DOHH2 (cell line): Measurements from ENCODE around the gene FAM219A.

Experiments
- H3F3A ChIP-seq: fragments of 200-600 bp; sonication (generic), shearing (Covaris generic); 2 replicates; pipeline ENCODE4 v1.6.0; 2016; ENCODE audit warnings: antibody characterized with exemption, mild to moderate bottlenecking; ENCODE audit not compliant: control insufficient read depth, insufficient read depth
- H3K27ac ChIP-seq: fragments of 200-600 bp; sonication (generic); 2 replicates; pipeline ENCODE4 v1.5.1; 2014; ENCODE audit warnings: low read depth, mild to moderate bottlenecking, low read length, moderate library complexity
- H3K27me3 ChIP-seq: fragments of 200-600 bp; sonication (generic); 2 replicates; pipeline ENCODE4 v1.6.1; 2014; ENCODE audit warnings: mild to moderate bottlenecking, low read length, mixed read lengths; ENCODE audit not compliant: control insufficient read depth
- H3K36me3 ChIP-seq: fragments of 200-600 bp; sonication (generic); 2 replicates; pipeline ENCODE4 v1.6.1; 2014; ENCODE audit warnings: mild to moderate bottlenecking, low read length, moderate library complexity, mixed read lengths; ENCODE audit not compliant: control insufficient read depth
- H3K4me1 ChIP-seq: fragments of 200-600 bp; sonication (generic); 2 replicates; pipeline ENCODE4 v1.6.1; 2014; ENCODE audit warnings: mild to moderate bottlenecking, low read length, mixed read lengths; ENCODE audit not compliant: control insufficient read depth
- H3K4me2 ChIP-seq: fragments of 200-600 bp; sonication (generic); 2 replicates; pipeline ENCODE4 v1.6.0; 2014; ENCODE audit warnings: mild to moderate bottlenecking, low read length, moderate library complexity
- H3K4me3 ChIP-seq: fragments of 200-600 bp; sonication (generic); 2 replicates; pipeline ENCODE4 v1.5.1; 2014; ENCODE audit warnings: mild to moderate bottlenecking, low read length, mixed read lengths
- H3K79me2 ChIP-seq: fragments of 200-600 bp; sonication (generic); 2 replicates; pipeline ENCODE4 v1.6.1; 2014; ENCODE audit warnings: mild to moderate bottlenecking, low read length, mixed read lengths; ENCODE audit not compliant: control insufficient read depth
- H3K9me2 ChIP-seq: fragments of 200-600 bp; sonication (generic); replicated peaks from 2 replicates; pipeline ENCODE4 v1.6.1; 2014; ENCODE audit warnings: mild to moderate bottlenecking, low read length, mixed read lengths; ENCODE audit not compliant: control insufficient read depth
- H3K9me3 ChIP-seq: fragments of 200-600 bp; sonication (generic); 2 replicates; pipeline ENCODE4 v1.6.1; 2014; ENCODE audit warnings: antibody characterized with exemption, low read length, mixed read lengths; ENCODE audit not compliant: control insufficient read depth, insufficient read depth
- H4K20me1 ChIP-seq: fragments of 200-600 bp; sonication (generic); 2 replicates; pipeline ENCODE4 v1.6.0; 2014; ENCODE audit warnings: low read depth, mild to moderate bottlenecking, antibody characterized with exemption, low read length, moderate library complexity; ENCODE audit not compliant: control insufficient read depth, insufficient read depth
- EZH2phosphoT487 ChIP-seq: fragments of 200-600 bp; sonication (generic); IDR thresholded peaks from 2 replicates; pipeline ENCODE4 v1.6.1; 2017; ENCODE audit warnings: borderline replicate concordance, mild to moderate bottlenecking, antibody characterized with exemption, low read length, moderate library complexity, mixed read lengths
- TF ChIP-seq, protein P1 (sequence below): fragments of 200-600 bp; sonication (generic); IDR thresholded peaks from one replicate; pipeline ENCODE4 v1.5.1; 2014; ENCODE audit warnings: antibody characterized with exemption, mild to moderate bottlenecking, low read depth, low read length; ENCODE audit not compliant: poor library complexity, severe bottlenecking

Gene FAM219A

DNA sequence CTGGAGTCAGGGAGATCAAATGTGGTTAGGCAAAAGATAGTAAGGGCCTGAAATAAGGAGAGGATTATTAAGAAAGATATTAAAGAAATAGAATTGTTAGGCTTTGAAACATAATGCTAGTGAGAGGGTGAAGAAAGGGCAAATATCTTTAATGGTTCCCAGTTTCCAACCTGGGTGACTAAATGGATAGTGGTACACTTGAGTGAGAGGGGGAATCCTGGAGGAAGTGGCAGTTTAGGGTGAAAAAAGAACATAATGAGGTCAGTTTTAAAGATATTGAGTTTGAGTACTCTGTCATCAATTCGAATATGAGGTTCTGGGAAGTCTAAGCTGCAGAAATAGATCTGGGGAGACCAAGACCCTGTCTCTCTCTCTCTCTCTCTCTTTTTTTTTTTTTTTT lies 19.2 kb upstream of the FAM219A start:
- Histone ChIP-seq H3K4me1 (no peaks in the 10 kb centered on the region), H3F3A (no peaks in the 10 kb centered on the region), H3K9me2 (no peaks in the 10 kb centered on the region), H3K36me3 (no peaks in the 10 kb centered on the region), H3K9me3 (no peaks in the 10 kb centered on the region), H3K27me3 (peaks cover 23% of the 10 kb centered on the region), H3K27ac (no peak overlapping the region), H3K4me2 (no peak overlapping the region), H3K4me3 (no peak overlapping the region), H3K79me2 (no peaks in the 10 kb centered on the region), H4K20me1 (no peaks in the 10 kb centered on the region)
- TF ChIP-seq, protein P1, sequence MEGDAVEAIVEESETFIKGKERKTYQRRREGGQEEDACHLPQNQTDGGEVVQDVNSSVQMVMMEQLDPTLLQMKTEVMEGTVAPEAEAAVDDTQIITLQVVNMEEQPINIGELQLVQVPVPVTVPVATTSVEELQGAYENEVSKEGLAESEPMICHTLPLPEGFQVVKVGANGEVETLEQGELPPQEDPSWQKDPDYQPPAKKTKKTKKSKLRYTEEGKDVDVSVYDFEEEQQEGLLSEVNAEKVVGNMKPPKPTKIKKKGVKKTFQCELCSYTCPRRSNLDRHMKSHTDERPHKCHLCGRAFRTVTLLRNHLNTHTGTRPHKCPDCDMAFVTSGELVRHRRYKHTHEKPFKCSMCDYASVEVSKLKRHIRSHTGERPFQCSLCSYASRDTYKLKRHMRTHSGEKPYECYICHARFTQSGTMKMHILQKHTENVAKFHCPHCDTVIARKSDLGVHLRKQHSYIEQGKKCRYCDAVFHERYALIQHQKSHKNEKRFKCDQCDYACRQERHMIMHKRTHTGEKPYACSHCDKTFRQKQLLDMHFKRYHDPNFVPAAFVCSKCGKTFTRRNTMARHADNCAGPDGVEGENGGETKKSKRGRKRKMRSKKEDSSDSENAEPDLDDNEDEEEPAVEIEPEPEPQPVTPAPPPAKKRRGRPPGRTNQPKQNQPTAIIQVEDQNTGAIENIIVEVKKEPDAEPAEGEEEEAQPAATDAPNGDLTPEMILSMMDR: no peak
- TF ChIP-seq EZH2phosphoT487: no peak

DNA sequence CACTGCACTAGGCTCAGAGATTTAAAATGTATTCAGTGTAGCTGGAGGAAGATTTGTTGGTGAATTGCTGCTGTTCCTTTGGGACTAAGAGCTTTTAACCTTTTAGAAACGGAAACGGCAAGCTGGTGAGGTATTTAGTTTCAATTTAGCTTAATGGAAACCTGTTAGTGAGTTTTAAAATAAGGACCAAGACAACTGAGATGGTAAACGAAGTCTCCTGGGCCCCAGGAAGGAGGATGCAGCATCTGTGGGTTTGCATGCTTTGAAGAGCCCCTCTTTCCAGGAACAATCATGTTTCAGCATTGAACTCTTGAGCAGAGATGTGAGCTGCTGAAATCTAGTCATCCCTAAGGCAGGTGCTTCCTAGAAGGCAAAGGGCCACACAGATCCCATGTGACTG lies 16.7 kb upstream of the FAM219A start:
- H3K27me3 ChIP-seq: peaks cover 23% of the 10 kb centered on the region
- no peaks in the 10 kb centered on the region for H3F3A ChIP-seq
- H3K27ac ChIP-seq: no peak overlapping the region
- H3K4me3 ChIP-seq: no peak overlapping the region
- H3K4me1 ChIP-seq: no peaks in the 10 kb centered on the region
- no peaks in the 10 kb centered on the region for H3K79me2 ChIP-seq
- H3K4me2 ChIP-seq: no peak overlapping the region
- no peaks in the 10 kb centered on the region for H3K36me3 ChIP-seq
- no peaks in the 10 kb centered on the region for H3K9me2 ChIP-seq
- no peaks in the 10 kb centered on the region for H4K20me1 ChIP-seq
- no peaks in the 10 kb centered on the region for H3K9me3 ChIP-seq
- TF ChIP-seq, protein P1: no peak
- TF ChIP-seq EZH2phosphoT487: no peak

DNA sequence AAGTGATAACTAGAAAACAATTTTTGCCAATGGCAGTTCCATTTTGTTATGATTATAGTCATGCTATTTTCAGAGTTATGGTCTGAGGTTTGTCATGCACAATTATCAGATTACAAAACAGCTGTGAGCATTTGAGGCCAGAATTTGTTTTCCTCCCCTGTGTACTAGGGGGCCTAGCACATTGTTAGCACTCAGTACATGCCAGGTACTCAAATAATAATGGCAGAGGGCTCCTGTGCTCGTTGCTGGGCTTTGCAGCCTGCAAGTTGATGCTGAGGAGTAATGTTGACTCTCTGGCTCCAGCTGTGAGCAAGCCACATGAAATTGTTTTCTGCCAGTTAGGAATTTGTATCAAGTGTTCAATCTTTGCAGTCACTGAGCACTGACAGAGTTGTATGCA lies 7.1 kb upstream of the FAM219A start:
- H3K79me2 ChIP-seq: no peaks in the 10 kb centered on the region
- H3K27ac ChIP-seq: no peak overlapping the region
- H3K36me3 ChIP-seq: no peaks in the 10 kb centered on the region
- no peaks in the 10 kb centered on the region for H3K9me2 ChIP-seq
- no peak overlapping the region for H3K4me3 ChIP-seq
- H3K4me1 ChIP-seq: no peaks in the 10 kb centered on the region
- H3K4me2 ChIP-seq: no peak overlapping the region
- no peaks in the 10 kb centered on the region for H3F3A ChIP-seq
- H3K27me3 ChIP-seq: peaks cover 48% of the 10 kb centered on the region
- no peaks in the 10 kb centered on the region for H4K20me1 ChIP-seq
- H3K9me3 ChIP-seq: no peaks in the 10 kb centered on the region
- TF ChIP-seq EZH2phosphoT487: no peak
- TF ChIP-seq, protein P1: no peak

DNA sequence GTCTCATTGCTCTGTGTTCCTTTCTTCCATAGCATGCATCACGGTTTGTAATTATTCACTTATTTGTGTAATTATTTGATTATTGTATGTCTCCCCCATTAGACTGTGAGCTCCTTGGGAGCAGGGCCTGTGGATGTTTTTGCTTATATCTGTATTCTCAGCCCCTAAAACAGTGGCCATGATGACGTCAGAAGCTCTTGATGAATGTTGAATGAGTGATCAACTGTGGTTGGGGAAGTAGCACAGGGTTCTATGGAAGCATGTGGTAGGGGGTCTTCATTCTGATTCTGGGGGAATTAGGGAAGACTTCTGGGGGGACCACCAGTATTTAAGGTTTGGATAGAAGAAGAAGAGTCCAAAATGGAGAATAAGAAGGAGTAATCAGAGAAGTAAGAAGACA lies 6.2 kb upstream of the FAM219A start:
- no peaks in the 10 kb centered on the region for H3K9me3 ChIP-seq
- H4K20me1 ChIP-seq: no peaks in the 10 kb centered on the region
- H3F3A ChIP-seq: no peaks in the 10 kb centered on the region
- TF ChIP-seq, protein P1: no peak
- TF ChIP-seq EZH2phosphoT487: no peak
- peaks cover 53% of the 10 kb centered on the region for H3K27me3 ChIP-seq
- no peaks in the 10 kb centered on the region for H3K9me2 ChIP-seq
- no peaks in the 10 kb centered on the region for H3K4me1 ChIP-seq
- H3K4me2 ChIP-seq: no peak overlapping the region
- no peaks in the 10 kb centered on the region for H3K36me3 ChIP-seq
- H3K79me2 ChIP-seq: no peaks in the 10 kb centered on the region
- H3K27ac ChIP-seq: no peak overlapping the region
- H3K4me3 ChIP-seq: no peak overlapping the region
